ENCODE results near the gene KCNMB2. TPM values are rescaled to one million over a fixed set of nuclear protein-coding genes. Genes with fewer than 3 reads are reported as not detected.
A peak's percentile ranks its signal among the peaks of the same experiment; 100 is the strongest.

Gene KCNMB2
- polyA plus RNA-seq, 4 donors: 0.06 to 3.9 (median 1.4) TPM; not detected in 1

DNA sequence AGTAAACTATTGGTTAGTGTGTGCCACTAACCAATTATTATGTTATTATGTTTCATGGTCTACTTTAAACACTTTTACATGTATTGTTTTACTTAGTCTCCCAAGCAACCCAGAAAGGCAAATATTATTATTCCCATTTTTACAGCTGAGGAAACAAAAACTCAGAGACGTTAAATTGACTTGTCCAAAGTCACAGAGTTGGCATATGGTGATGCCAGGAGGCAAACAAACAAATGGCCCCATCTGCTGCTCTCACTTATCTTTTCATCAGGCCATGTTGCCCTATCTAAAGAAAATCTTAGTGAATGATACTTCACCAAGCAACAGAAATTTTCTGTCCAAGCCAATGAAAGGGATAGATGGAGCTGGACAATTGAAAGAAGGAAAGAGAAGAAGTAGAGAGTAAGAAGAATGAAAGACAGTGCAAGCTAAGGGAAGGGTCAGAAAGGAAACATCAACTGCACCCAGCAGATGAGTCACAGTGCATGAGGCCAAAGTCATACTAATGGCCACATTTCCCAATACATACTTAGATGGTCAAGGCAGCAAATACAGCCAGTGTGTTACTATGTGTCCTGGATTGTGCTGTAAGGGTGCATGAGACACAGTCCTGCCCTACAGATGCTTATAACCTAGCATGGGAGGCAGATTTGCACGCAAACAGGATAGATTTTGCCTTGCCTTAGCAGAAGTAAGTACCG, 266.9 kb downstream of the KCNMB2 start:
- WGBS, 3 donors: 69 to 81% (median 77%) methylated on average over 3 of the region's 3 CpGs
- no peak overlapping the region for H3K27ac ChIP-seq (ENCODE audit: low read depth in 1 of 3, low read length in 2 of 3)
- FAIRE-seq (no peak), DNase-seq (no peak)
- H3K9me3 ChIP-seq (ENCODE audit: control insufficient read depth in 2 of 2, insufficient read depth in 1 of 2, low read depth in 1 of 2, low read length in 1 of 2): no peaks in the 10 kb centered on the region
- H3K4me1 ChIP-seq (ENCODE audit: control insufficient read depth in 3 of 3, insufficient read depth in 2 of 3, low read depth in 1 of 3, low read length in 2 of 3): no peaks in the 10 kb centered on the region
- H3K27me3 ChIP-seq (ENCODE audit: control insufficient read depth in 3 of 3, insufficient read depth in 3 of 3, low read length in 3 of 3): no peaks in the 10 kb centered on the region
- H3K36me3 ChIP-seq (ENCODE audit: control insufficient read depth in 3 of 3, insufficient read depth in 2 of 3, low read depth in 1 of 3, low read length in 3 of 3): no peaks in the 10 kb centered on the region
- H3K4me3 ChIP-seq (ENCODE audit: low read depth in 1 of 3, low read length in 3 of 3): no peak overlapping the region

DNA sequence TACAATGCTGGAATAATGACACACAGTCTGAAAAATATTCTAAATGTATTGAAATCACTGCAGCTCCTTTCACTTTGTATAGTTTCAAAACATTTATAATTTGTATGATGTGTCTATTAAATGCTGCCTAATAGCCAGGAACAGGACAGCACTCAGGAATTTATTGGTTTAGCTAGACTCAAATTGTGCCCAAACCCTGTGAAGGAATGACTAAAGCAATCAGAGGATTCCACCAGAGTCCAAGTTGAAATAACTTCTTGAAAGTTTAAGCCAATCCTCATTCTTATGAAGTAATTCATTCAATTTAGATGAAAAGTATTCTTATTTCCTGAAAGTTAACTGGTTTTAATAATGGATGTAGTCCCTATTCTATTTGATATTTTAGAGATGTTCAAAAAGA, 268.4 kb downstream of the KCNMB2 start:
- Histone ChIP-seq H3K4me1 (ENCODE audit: control insufficient read depth in 3 of 3, insufficient read depth in 2 of 3, low read depth in 1 of 3, low read length in 2 of 3) (no peaks in the 10 kb centered on the region), H3K27me3 (ENCODE audit: control insufficient read depth in 3 of 3, insufficient read depth in 3 of 3, low read length in 3 of 3) (no peaks in the 10 kb centered on the region), H3K4me3 (ENCODE audit: low read depth in 1 of 3, low read length in 3 of 3) (no peak overlapping the region), H3K9me3 (ENCODE audit: control insufficient read depth in 2 of 2, insufficient read depth in 1 of 2, low read depth in 1 of 2, low read length in 1 of 2) (no peaks in the 10 kb centered on the region), H3K36me3 (ENCODE audit: control insufficient read depth in 3 of 3, insufficient read depth in 2 of 3, low read depth in 1 of 3, low read length in 3 of 3) (no peaks in the 10 kb centered on the region), H3K27ac (ENCODE audit: low read depth in 1 of 3, low read length in 2 of 3) (no peak overlapping the region)
- DNase-seq (no peak), FAIRE-seq (no peak)

DNA sequence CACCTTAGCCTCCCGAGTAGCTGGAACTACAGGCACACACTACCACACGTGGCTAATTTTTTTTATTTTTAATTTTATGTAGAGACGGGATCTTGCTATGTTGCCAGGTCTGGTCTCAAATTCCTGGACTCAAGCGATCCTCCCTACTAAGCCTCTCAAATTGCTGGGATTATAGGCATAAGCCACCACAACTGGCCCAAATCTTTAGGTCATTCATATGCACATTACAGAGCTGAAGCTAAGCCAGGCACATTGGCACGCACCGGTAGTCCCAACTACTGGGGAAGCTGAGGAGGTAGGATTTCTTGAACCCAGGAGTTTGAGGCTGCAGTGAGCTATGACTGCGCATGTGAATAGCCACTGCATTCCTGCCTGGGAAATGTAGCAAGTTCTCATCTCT, 269.5 kb downstream of the KCNMB2 start:
- H3K36me3 ChIP-seq (ENCODE audit: control insufficient read depth in 3 of 3, insufficient read depth in 2 of 3, low read depth in 1 of 3, low read length in 3 of 3): no peaks in the 10 kb centered on the region
- DNase-seq (no peak), FAIRE-seq (no peak)
- H3K9me3 ChIP-seq (ENCODE audit: control insufficient read depth in 2 of 2, insufficient read depth in 1 of 2, low read depth in 1 of 2, low read length in 1 of 2): no peaks in the 10 kb centered on the region
- 82 to 90% (median 85%) methylated on average over 7 of the region's 7 CpGs for WGBS, 3 donors
- H3K4me3 ChIP-seq (ENCODE audit: low read depth in 1 of 3, low read length in 3 of 3): no peak overlapping the region
- no peaks in the 10 kb centered on the region for H3K4me1 ChIP-seq (ENCODE audit: control insufficient read depth in 3 of 3, insufficient read depth in 2 of 3, low read depth in 1 of 3, low read length in 2 of 3)
- H3K27me3 ChIP-seq (ENCODE audit: control insufficient read depth in 3 of 3, insufficient read depth in 3 of 3, low read length in 3 of 3): no peaks in the 10 kb centered on the region
- H3K27ac ChIP-seq (ENCODE audit: low read depth in 1 of 3, low read length in 2 of 3): no peak overlapping the region

DNA sequence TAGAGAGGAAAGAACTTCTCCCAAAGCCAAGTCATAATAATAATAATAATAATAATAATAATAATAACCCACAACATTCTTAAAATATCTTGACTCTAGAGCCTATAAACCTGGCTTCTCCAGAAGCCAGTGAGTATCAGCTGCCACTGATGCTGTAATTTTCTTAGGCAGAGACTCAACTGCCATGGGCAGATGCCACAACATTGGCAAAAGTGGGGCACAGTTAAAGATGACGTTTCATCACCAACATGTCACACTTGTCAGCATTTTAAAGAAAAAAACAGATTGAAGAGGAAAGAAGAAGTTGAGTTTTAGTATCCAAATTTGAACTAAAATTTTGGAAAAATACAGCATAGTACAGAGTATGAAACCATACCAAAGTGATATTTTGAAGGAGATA, 270.4 kb downstream of the KCNMB2 start:
- Histone ChIP-seq H3K27ac (ENCODE audit: low read depth in 1 of 3, low read length in 2 of 3) (no peak overlapping the region), H3K4me1 (ENCODE audit: control insufficient read depth in 3 of 3, insufficient read depth in 2 of 3, low read depth in 1 of 3, low read length in 2 of 3) (no peaks in the 10 kb centered on the region), H3K27me3 (ENCODE audit: control insufficient read depth in 3 of 3, insufficient read depth in 3 of 3, low read length in 3 of 3) (no peaks in the 10 kb centered on the region), H3K4me3 (ENCODE audit: low read depth in 1 of 3, low read length in 3 of 3) (no peak overlapping the region), H3K9me3 (ENCODE audit: control insufficient read depth in 2 of 2, insufficient read depth in 1 of 2, low read depth in 1 of 2, low read length in 1 of 2) (no peaks in the 10 kb centered on the region), H3K36me3 (ENCODE audit: control insufficient read depth in 3 of 3, insufficient read depth in 2 of 3, low read depth in 1 of 3, low read length in 3 of 3) (no peaks in the 10 kb centered on the region)
- no peak for FAIRE-seq
- 66 to 83% (median 76%) methylated on average over 1 of the region's 1 CpG for WGBS, 3 donors
- DNase-seq: no peak

DNA sequence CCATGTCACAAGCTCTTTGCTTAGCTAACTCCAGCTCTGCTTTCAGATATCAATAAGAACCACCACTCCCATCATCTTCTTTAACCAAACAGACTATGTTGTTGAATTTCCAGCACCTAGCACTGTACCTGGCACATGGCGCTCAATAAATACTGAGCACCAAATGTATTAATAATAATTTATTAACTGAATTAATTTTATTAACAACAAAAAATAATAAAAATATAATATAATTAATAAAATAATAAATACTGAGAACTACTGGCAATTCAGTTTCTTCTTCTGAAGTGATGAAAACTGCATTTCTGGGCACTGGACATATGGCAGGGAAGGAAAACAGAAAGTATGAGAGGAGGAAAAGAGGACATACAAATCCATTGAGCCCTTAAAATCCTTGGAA, 271.5 kb downstream of the KCNMB2 start:
- H3K27me3 ChIP-seq (ENCODE audit: control insufficient read depth in 3 of 3, insufficient read depth in 3 of 3, low read length in 3 of 3): no peaks in the 10 kb centered on the region
- H3K9me3 ChIP-seq (ENCODE audit: control insufficient read depth in 2 of 2, insufficient read depth in 1 of 2, low read depth in 1 of 2, low read length in 1 of 2): no peaks in the 10 kb centered on the region
- no peaks in the 10 kb centered on the region for H3K36me3 ChIP-seq (ENCODE audit: control insufficient read depth in 3 of 3, insufficient read depth in 2 of 3, low read depth in 1 of 3, low read length in 3 of 3)
- no peak overlapping the region for H3K4me3 ChIP-seq (ENCODE audit: low read depth in 1 of 3, low read length in 3 of 3)
- 94 to 100% (median 99%) methylated on average over 1 of the region's 1 CpG for WGBS, 3 donors
- no peaks in the 10 kb centered on the region for H3K4me1 ChIP-seq (ENCODE audit: control insufficient read depth in 3 of 3, insufficient read depth in 2 of 3, low read depth in 1 of 3, low read length in 2 of 3)
- DNase-seq (no peak), FAIRE-seq (no peak)
- no peak overlapping the region for H3K27ac ChIP-seq (ENCODE audit: low read depth in 1 of 3, low read length in 2 of 3)

DNA sequence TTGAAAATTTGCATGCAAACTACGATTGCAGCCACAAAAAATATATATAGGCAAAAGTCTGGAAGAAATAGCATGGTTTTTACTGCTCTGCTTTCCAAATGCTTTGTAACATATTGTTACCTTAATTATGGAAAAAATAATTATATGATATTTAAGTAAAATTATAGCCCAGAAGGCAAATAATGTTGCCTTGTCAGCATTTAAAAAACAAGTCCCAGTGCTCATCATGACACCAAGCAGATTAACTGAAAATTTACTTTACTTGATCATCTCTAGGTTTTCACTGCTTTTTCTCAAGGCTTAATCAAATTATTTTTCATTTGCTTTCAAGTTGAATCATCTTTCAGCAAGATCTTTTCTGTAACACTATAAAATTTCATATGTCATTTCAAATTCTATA, 272.5 kb downstream of the KCNMB2 start:
- Histone ChIP-seq H3K4me3 (ENCODE audit: low read depth in 1 of 3, low read length in 3 of 3) (no peak overlapping the region), H3K27me3 (ENCODE audit: control insufficient read depth in 3 of 3, insufficient read depth in 3 of 3, low read length in 3 of 3) (no peaks in the 10 kb centered on the region), H3K36me3 (ENCODE audit: control insufficient read depth in 3 of 3, insufficient read depth in 2 of 3, low read depth in 1 of 3, low read length in 3 of 3) (no peaks in the 10 kb centered on the region), H3K27ac (ENCODE audit: low read depth in 1 of 3, low read length in 2 of 3) (no peak overlapping the region), H3K4me1 (ENCODE audit: control insufficient read depth in 3 of 3, insufficient read depth in 2 of 3, low read depth in 1 of 3, low read length in 2 of 3) (no peaks in the 10 kb centered on the region), H3K9me3 (ENCODE audit: control insufficient read depth in 2 of 2, insufficient read depth in 1 of 2, low read depth in 1 of 2, low read length in 1 of 2) (no peaks in the 10 kb centered on the region)
- no peak for DNase-seq
- FAIRE-seq: no peak
- whole genome bisulfite sequencing, 3 donors: 73 to 87% (median 73%) methylated on average over 1 of the region's 1 CpG

DNA sequence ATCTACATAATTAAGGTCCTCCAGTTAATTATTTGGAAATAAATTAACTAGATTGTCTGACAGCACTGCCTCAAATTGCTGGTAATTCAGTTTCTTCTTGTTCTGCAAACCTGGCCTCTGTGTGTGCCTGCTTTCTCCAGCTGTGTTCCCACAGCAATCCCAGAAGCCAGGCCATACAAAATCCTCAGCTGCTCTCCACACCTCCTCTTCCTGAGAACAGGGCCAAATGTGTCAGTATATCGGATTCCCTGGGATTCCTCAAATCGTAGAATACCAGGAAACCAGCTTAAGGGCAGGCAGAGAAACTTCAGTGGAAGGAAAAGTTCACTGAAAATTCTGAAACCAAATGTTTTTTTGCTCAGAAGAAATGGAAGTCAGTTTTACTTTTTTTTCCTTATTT, 273.9 kb downstream of the KCNMB2 start:
- WGBS, 3 donors: 40 to 69% (median 53%) methylated on average over 2 of the region's 2 CpGs
- H3K36me3 ChIP-seq (ENCODE audit: control insufficient read depth in 3 of 3, insufficient read depth in 2 of 3, low read depth in 1 of 3, low read length in 3 of 3): no peaks in the 10 kb centered on the region
- FAIRE-seq (no peak), DNase-seq (no peak)
- no peak overlapping the region for H3K27ac ChIP-seq (ENCODE audit: low read depth in 1 of 3, low read length in 2 of 3)
- H3K9me3 ChIP-seq (ENCODE audit: control insufficient read depth in 2 of 2, insufficient read depth in 1 of 2, low read depth in 1 of 2, low read length in 1 of 2): no peaks in the 10 kb centered on the region
- no peaks in the 10 kb centered on the region for H3K4me1 ChIP-seq (ENCODE audit: control insufficient read depth in 3 of 3, insufficient read depth in 2 of 3, low read depth in 1 of 3, low read length in 2 of 3)
- no peak overlapping the region for H3K4me3 ChIP-seq (ENCODE audit: low read depth in 1 of 3, low read length in 3 of 3)
- H3K27me3 ChIP-seq (ENCODE audit: control insufficient read depth in 3 of 3, insufficient read depth in 3 of 3, low read length in 3 of 3): no peaks in the 10 kb centered on the region

DNA sequence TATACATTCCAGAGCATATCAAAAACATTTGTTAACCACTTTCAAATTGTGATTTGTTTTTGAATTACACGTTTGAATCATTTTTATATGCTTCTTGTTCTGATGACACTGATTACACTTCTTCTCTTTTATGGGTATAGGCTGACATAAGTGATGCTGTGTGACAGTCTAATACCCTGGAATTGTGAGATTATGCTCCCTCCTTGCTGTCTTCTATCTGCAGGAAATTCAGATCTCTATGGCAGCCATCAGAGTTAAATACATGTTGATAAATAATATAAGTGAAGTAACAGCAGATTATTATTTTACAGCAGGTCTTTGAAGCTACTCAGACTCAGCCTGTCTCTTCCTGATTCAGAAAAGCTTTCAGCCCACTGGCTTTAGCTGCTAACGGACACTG, 286.5 kb downstream of the KCNMB2 start:
- Histone ChIP-seq H3K27me3 (ENCODE audit: control insufficient read depth in 3 of 3, insufficient read depth in 3 of 3, low read length in 3 of 3) (no peaks in the 10 kb centered on the region), H3K4me1 (ENCODE audit: control insufficient read depth in 3 of 3, insufficient read depth in 2 of 3, low read depth in 1 of 3, low read length in 2 of 3) (no peaks in the 10 kb centered on the region), H3K36me3 (ENCODE audit: control insufficient read depth in 3 of 3, insufficient read depth in 2 of 3, low read depth in 1 of 3, low read length in 3 of 3) (no peaks in the 10 kb centered on the region), H3K27ac (ENCODE audit: low read depth in 1 of 3, low read length in 2 of 3) (peak overlapping the region in 1 of 3 donors; percentile 38), H3K4me3 (ENCODE audit: low read depth in 1 of 3, low read length in 3 of 3) (no peak overlapping the region), H3K9me3 (ENCODE audit: control insufficient read depth in 2 of 2, insufficient read depth in 1 of 2, low read depth in 1 of 2, low read length in 1 of 2) (no peaks in the 10 kb centered on the region)
- no peak for DNase-seq
- no peak for FAIRE-seq
- 31 to 45% (median 38%) methylated on average over 2 of the region's 2 CpGs for WGBS, 3 donors

DNA sequence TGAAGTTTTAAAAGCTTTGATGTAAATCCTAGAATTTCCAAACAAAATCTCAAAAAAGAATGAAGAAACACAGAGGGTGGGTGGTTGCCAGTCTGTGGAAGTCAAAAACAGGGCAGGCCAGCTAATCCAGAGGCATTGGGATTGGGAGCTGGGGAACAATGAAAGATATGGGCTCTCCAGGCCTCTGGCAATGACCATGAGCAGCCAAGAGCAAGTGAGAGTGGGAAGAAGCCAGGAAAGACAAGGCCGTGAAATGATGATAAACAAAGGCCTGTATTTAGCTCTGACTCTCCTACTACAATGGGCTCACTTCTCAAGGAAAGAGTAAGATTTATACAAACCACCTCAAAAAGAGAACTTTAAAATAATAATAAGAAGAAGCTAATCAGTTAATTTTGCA, 286.9 kb downstream of the KCNMB2 start:
- 39 to 61% (median 56%) methylated on average over 1 of the region's 1 CpG for WGBS, 3 donors
- Histone ChIP-seq H3K4me1 (ENCODE audit: control insufficient read depth in 3 of 3, insufficient read depth in 2 of 3, low read depth in 1 of 3, low read length in 2 of 3) (no peaks in the 10 kb centered on the region), H3K27ac (ENCODE audit: low read depth in 1 of 3, low read length in 2 of 3) (peak overlapping the region in 2 of 3 donors; percentile 18 to 38), H3K27me3 (ENCODE audit: control insufficient read depth in 3 of 3, insufficient read depth in 3 of 3, low read length in 3 of 3) (no peaks in the 10 kb centered on the region), H3K4me3 (ENCODE audit: low read depth in 1 of 3, low read length in 3 of 3) (no peak overlapping the region), H3K36me3 (ENCODE audit: control insufficient read depth in 3 of 3, insufficient read depth in 2 of 3, low read depth in 1 of 3, low read length in 3 of 3) (no peaks in the 10 kb centered on the region), H3K9me3 (ENCODE audit: control insufficient read depth in 2 of 2, insufficient read depth in 1 of 2, low read depth in 1 of 2, low read length in 1 of 2) (no peaks in the 10 kb centered on the region)
- DNase-seq (no peak), FAIRE-seq (no peak)

All from small intestine (tissue), 7 donors.